HG02938 (cell line): ENCODE results near the gene ARHGAP9.
"Not testable (repeated sequence)": the region's sequence is repeated elsewhere in the genome, so short reads cannot be mapped to it uniquely, and the experiment has no call there.

ENCODE experiments used
- ATAC-seq: cut with Tn5 transposase; IDR thresholded peaks from one replicate; pipeline ENCODE4 v1.9.1; 2021; ENCODE audit warnings: mild to moderate bottlenecking, moderate library complexity; ENCODE audit not compliant: unreplicated experiment

ARHGAP9 gene

DNA sequence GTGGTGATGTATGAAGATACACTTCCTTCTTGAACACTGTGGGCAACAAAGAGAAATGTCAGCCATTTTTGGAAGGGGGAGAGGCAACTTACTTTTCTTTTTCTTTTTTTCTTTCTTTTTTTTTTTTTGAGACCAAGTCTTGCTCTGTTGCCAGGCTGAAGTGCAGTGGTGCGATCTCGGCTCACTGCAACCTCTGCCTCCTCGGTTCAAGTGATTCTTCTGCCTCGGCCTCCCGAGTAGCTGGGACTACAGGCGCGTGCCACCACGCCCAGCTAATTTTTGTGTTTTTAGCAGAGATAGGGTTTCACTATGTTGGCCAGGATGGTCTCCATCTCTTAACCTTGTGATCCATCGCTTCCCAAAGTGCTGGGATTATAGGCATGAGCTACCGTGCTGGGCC lies 38.1 kb upstream of the ARHGAP9 start:
- ATAC-seq, result not testable (repeated sequence)

DNA sequence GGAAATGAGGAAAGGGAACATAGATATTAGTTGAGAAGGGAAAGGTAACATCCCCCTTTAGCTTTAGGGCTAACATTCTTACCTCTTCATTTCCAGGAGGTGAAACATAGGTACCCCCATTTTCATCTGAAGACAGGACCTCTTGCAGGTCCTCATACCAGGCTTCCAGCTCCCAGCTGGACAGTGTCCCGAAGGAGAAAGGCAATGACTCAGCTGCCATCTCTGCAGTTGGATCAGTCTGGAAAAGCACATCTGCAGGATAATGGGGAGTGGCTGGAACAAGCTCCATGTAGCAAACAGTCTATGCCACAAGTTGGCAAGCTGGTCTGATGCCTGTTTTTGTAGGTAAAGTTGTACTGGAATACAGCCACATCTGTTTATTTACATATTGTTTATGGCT lies 37.5 kb upstream of the ARHGAP9 start:
- no peak for ATAC-seq

DNA sequence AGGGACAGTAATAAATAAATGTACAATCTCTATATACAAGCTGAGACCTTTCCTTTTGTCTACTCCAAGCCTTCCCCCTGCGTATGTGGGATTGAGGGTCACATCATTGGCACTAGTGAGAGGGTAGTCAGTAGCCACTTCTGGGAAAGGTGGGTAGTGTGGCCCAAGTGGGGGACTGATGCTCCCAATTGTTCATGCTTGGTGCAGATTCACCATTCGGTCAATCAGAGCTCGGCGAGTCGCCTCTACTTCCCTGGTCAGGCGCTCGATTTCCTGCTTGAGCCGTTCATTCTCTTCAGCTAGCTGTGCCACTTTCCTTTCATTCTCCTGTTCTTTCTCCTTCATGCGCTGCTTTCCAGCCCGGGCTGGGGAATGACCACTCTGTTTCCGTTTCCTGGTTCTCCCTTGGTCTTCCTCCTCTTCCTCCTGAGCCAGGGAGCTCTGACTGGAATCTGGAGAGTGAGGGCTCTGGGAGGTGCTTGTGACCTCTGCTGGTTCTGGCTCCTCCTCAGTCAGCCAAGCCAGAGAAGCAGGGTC lies 37.0 kb upstream of the ARHGAP9 start:
- ATAC-seq, result no peak

DNA sequence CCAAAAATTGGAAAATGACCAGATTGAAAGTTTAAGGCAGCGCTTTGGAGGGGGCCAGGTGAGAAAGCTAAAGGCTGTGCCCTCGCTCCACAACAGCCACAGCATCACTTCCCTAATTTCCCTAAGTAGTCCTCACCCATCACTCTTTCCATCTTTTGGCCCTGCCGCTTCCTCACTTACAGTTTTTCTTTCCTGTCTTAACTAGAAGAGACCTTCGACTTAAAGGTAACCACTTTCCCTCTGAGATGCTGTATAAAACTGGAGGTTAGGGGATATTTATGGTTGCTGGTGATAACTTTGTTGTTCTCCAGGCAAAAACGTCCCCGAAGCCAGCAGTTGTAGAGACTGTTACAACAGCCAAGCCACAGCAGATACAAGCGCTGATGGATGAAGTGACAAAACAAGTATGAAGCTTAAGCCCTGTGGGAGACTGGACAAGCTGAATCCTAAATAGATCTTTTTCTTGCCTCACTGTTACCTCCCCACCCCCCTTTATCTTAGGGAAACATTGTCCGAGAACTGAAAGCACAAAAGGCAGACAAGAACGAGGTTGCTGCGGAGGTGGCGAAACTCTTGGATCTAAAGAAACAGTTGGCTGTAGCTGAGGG lies 36.4 kb upstream of the ARHGAP9 start:
- no peak for ATAC-seq

DNA sequence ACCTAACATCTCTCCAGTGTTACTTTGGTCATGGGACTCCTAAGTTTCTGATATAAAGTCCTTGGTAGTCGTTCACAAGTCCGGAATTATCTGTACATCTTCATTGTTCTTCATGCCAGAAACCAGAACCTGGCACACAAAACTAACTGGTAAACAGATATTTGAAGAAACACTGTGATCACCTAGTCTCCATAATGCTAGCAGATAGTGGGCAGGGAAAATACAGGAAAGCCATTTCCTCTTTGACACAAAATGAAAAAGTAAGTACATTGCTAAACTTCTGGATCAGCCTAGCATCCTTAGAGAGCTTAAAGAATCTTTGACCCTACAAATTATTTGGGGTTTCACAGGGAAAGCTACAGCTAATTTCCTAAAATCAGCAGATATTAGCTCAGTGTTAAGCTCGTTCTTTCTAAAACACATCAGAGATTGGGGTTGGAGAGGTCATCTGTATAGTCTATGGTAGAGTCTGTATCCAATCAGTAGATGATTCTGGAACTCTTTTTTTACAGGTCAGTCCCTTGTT lies 35.8 kb upstream of the ARHGAP9 start:
- ATAC-seq, result no peak

DNA sequence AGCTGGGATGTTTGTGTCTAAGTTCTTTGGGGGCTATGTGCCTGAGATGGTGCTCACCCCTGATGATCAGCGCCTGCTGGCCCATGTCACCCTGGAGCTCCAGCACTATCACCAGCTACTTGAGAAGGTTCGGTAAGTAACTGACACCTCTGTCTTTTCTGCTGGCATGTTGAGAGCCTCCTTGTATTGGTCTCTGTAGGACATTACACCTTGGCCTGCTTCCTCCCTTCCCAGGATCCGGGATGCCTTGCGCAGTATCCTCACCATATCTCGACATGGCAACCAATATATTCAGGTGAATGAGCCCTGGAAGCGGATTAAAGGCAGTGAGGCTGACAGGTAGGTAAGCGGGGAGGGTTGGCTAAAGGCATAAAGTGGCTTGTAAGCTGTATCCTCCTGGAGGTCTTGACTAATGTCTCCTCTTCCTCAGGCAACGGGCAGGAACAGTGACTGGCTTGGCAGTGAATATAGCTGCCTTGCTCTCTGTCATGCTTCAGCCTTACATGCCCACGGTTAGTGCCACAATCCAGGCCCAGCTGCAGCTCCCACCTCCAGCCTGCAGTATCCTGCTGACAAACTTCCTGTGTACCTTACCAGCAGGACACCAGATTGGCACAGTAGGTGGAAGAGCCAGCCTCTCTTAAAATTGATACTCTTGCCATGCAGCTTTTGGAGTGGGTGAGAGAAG lies 35.2 kb upstream of the ARHGAP9 start:
- ATAC-seq, result no peak

GRCh38 chr12:57514246-57514645 lies 34.6 kb upstream of the ARHGAP9 start:
- ATAC-seq, result not testable (repeated sequence)

- ATAC-seq, result not testable (repeated sequence)
These were observed 34.0 kb upstream of the ARHGAP9 start for GRCh38 chr12:57513677-57514076.

- ATAC-seq, result no peak
These were observed 33.6 kb upstream of the ARHGAP9 start for GRCh38 chr12:57513266-57513665.

- no peak for ATAC-seq
These were observed 33.0 kb upstream of the ARHGAP9 start for GRCh38 chr12:57512665-57513064.

- no peak for ATAC-seq
These were observed 32.1 kb upstream of the ARHGAP9 start for GRCh38 chr12:57511588-57512325.

DNA sequence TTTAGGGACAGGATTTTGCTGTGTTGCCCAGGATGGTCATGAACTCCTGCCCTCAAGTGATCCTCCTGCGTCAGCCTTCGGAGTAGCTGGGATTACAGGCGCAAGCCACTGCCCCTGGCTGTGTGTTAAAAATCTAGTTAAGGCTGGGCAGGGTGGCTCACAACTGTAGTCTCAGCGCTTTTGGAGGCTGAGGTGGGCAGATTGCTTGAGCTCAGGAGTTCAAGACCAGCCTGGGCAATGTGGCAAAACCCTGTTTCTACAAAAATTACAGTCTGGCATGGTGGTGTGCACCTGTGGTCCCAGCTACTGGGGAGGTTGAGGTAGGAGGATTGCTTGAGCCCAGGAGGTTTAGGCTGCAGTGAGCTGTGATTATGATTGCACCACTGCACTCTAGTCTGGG lies 31.5 kb upstream of the ARHGAP9 start:
- ATAC-seq, result no peak

DNA sequence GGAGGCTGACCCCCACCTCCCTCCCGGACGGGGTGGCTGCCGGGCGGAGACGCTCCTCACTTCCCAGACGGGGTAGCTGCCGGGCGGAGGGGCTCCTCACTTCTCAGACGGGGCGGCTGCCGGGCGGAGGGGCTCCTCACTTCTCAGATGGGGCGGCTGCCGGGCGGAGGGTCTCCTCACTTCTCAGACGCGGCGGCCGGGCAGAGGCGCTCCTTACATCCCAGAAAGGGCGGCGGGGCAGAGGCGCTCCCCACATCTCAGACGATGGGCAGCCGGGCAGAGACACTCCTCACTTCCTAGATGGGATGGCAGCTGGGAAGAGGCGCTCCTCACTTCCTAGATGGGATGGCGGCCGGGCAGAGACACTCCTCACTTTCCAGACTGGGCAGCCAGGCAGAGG lies 28.1 kb upstream of the ARHGAP9 start:
- ATAC-seq, result not testable (repeated sequence)

GRCh38 chr12:57506541-57506940 lies 26.9 kb upstream of the ARHGAP9 start:
- not testable (repeated sequence) for ATAC-seq

- ATAC-seq, result not testable (repeated sequence)
These were observed 22.8 kb upstream of the ARHGAP9 start for GRCh38 chr12:57502311-57502969.

GRCh38 chr12:57500213-57500612 lies 20.5 kb upstream of the ARHGAP9 start:
- no peak for ATAC-seq

DNA sequence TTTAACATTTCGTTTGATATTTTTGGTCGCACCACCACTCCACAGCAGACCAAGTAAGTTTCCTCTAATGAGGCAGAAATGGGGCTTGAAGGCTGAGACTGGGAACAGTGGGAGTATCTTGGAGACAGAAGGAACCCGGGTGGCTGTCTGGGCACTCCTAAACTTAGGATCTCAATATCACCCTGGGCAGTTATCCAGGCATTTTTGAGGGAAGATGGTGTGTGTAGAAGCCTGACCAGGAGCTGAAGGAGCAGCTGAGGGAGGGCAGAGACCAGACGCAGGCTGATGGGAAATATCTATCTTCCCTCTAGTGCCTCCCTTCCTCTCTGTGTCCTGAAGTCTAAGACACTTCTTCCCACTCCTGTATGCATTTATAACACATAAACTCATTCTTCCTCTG lies 18.9 kb upstream of the ARHGAP9 start:
- no peak for ATAC-seq

GRCh38 chr12:57498132-57498502 lies 18.5 kb upstream of the ARHGAP9 start:
- ATAC-seq, result no peak

DNA sequence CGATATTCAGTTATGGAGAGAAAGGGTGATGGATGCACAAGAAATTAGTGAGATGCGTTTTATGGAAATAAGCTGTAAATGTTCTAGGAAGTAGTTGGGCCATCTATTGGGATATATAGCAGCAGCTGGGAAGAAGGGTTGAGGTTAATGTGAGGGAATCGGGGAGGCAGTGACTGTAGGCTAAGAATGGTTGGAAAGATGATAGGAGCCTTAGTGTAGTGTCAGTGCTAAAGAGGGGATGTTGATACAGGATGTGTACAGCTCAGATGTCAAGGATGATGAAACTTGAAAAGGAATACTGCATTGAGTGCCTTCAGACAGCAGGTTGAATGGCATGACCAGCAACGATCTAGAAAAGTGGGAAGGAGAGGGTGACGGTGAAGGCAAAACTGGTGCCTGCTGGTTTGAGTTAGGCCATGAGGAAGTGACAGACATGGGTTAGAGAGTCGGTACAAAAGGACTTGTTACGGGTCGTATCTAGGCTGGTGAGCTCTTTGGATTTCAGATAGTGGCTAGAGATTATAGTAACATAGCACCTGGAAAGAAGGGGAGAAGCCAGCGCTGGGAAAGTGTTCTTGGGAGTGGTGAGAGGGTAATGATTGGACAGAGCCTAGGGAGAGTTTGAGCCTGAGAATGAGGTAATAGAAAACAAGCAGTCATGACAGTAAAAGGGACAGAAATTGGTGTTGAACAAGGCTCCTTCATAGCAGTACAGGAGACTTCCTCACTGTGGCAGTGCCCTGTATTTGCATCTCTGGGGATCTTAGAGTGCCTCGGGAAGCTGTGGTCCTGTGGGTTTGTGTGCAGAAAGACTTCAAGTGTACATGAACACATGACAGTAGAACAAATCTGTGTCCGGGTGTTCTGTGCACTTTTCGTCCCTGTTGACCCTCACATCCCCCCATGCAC lies 17.8 kb upstream of the ARHGAP9 start:
- no peak for ATAC-seq

- ATAC-seq, result no peak
These were observed 17.2 kb upstream of the ARHGAP9 start for GRCh38 chr12:57496822-57497221.
